Adrenal gland (tissue), 5 donors: ENCODE data around the gene TSHZ2.

ENCODE experiments used
- CTCF ChIP-seq, 6 experiments: fragments of 450-650 bp in 4 of 6; fragments of 200-600 bp in 2 of 6; sonication (generic) in 1 of 6; IDR thresholded peaks; 1 replicate in 5 of 6; 2 replicates in 1 of 6; pipeline versions ENCODE4 v1.5.1 to v1.8.0; 2016 to 2021; ENCODE audit warnings: antibody characterized with exemption in 6 of 6, mild to moderate bottlenecking in 2 of 6, moderate library complexity in 1 of 6
- POLR2A ChIP-seq, 2 donors: fragments of 450-650 bp; IDR thresholded peaks; one replicate each; pipeline ENCODE4 v1.6.1; 2017; ENCODE audit warnings: antibody characterized with exemption in 2 of 2, mild to moderate bottlenecking in 2 of 2, moderate library complexity in 1 of 2
- donor health status: DM: no; HTN: no; CAD: no.

DNA sequence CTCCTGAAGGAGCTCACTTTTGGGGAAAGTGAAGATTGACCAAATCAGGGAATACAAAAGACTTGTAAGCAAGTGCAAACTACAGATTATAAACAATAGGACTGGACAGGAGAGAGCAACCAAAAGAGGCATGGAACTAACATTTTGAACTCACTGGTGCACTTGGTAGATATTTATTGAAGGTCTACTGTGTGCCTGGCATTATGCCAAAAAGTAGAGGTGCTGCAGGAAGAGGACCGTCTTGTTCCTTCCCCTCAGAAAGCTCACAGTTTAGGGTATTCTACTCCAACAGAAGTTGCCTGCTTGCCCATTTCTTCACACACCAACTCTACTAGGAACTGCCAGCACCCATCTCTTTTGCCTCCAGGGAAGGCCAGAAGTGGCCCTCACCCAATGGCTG is 10.0 kb upstream of the TSHZ2 start:
- TF ChIP-seq CTCF (IDR thresholded peaks at IDR 0.05): no peak
- no peak for TF ChIP-seq POLR2A (IDR thresholded peaks at IDR 0.05)
